K562 (cell line): ENCODE data around the gene MPZL3. TPM values are rescaled to one million over a fixed set of nuclear protein-coding genes. Genes with fewer than 3 reads are reported as not detected.

Experiments
- ATAC-seq: fragments of 200-7000 bp; cut with Tn5 transposase; 3 replicates; pipeline ENCODE4 v1.9.1; 2020; ENCODE audit warnings: moderate library complexity
- BruUV-seq: library from RNA; stranded (reverse); fragments of 400-500 nt; replicated peaks from 2 replicates; lab custom pipeline; 2021; lab: Mats Ljungman, UMichigan
- CTCF ChIA-PET: fragments of 300-600 bp; formaldehyde crosslinking; extraction: SDS; loops from one replicate; lab custom pipeline; 2021; ENCODE audit warnings: low intra/inter-chr PET ratio; lab: Yijun Ruan, JAX
- POLR2A ChIA-PET: fragments of 300-600, 350-650 bp; sonication (Branson Sonifier 250); formaldehyde crosslinking; extraction: SDS; loops from one replicate; lab custom pipeline; 2021; ENCODE audit warnings: antibody characterized with exemption, inconsistent platforms; lab: Yijun Ruan, JAX
- DNase-seq, 4 experiments: peaks; one replicate each; pipeline versions ENCODE4 v3.0.0 to v3.0.0-alpha.2; 2011 to 2018; ENCODE audit warnings: low spot score in 3 of 4, mixed read lengths in 3 of 4; ENCODE audit errors: extremely low read depth in 1 of 4
- FAIRE-seq: peaks from 2 replicates; lab custom pipeline; 2011; peaks lifted over from hg19 to GRCh38; lab: Jason Lieb, UNC
- H2AFZ ChIP-seq: 2 replicates; pipeline ENCODE4 v1.6.0; 2011; ENCODE audit warnings: low read depth, low read length, control low read depth, inconsistent platforms
- H3K27ac ChIP-seq: fragments of 200-600 bp; 3 replicates; pipeline ENCODE4 v1.8.0; 2011; ENCODE audit warnings: low read depth, mild to moderate bottlenecking, control low read depth, inconsistent platforms, low read length, moderate library complexity, mixed read lengths; ENCODE audit errors: extremely low read depth
- H3K27me3 ChIP-seq, 2 experiments: fragments of 300-600 bp in 1 of 2; 2 replicates in 1 of 2; 3 replicates in 1 of 2; pipeline versions ENCODE4 v1.6.0 to v1.8.0; 2011; ENCODE audit warnings: inconsistent platforms in 2 of 2, low read length in 2 of 2, mild to moderate bottlenecking in 1 of 2, mixed read lengths in 1 of 2, moderate library complexity in 1 of 2; ENCODE audit not compliant: control insufficient read depth in 2 of 2, insufficient read depth in 2 of 2
- H3K36me3 ChIP-seq: fragments of 300-600 bp; 3 replicates; pipeline ENCODE4 v1.8.0; 2011; ENCODE audit warnings: mild to moderate bottlenecking, low read length, inconsistent platforms; ENCODE audit not compliant: control insufficient read depth, insufficient read depth
- H3K4me1 ChIP-seq, 2 experiments: fragments of 200-600 bp in 1 of 2; replicated peaks in 1 of 2; 2 replicates in 1 of 2; 3 replicates in 1 of 2; pipeline versions ENCODE4 v1.5.1 to v1.8.0; 2011; ENCODE audit warnings: inconsistent platforms in 2 of 2, low read length in 2 of 2, mild to moderate bottlenecking in 1 of 2, mixed read lengths in 1 of 2, moderate library complexity in 1 of 2; ENCODE audit not compliant: control insufficient read depth in 2 of 2, insufficient read depth in 2 of 2
- H3K4me2 ChIP-seq: 2 replicates; pipeline ENCODE4 v1.6.1; 2011; ENCODE audit warnings: low read length, control low read depth, inconsistent platforms, mixed read lengths; ENCODE audit not compliant: insufficient read depth
- H3K4me3 ChIP-seq: fragments of 200-600 bp; sonication (generic), shearing (Covaris generic); 2 replicates; pipeline ENCODE4 v1.5.1; 2016; ENCODE audit warnings: control low read depth, inconsistent platforms
- H3K79me2 ChIP-seq: fragments of 200-600 bp; 3 replicates; pipeline ENCODE4 v1.8.0; 2011; ENCODE audit warnings: low read length, inconsistent platforms; ENCODE audit not compliant: control insufficient read depth, insufficient read depth
- H3K9ac ChIP-seq, 2 experiments: 2 replicates each; pipeline versions ENCODE4 v1.6.0 to v1.6.1; 2011; ENCODE audit warnings: low read depth in 2 of 2, low read length in 2 of 2, control low read depth in 1 of 2, inconsistent platforms in 1 of 2, mild to moderate bottlenecking in 1 of 2, mixed read lengths in 1 of 2; ENCODE audit not compliant: insufficient read depth in 1 of 2
- H3K9me1 ChIP-seq: one replicate; pipeline ENCODE4 v1.6.0; 2011; ENCODE audit warnings: inconsistent platforms, mild to moderate bottlenecking, low read length, moderate library complexity; ENCODE audit not compliant: control insufficient read depth, insufficient read depth
- H3K9me3 ChIP-seq: replicated peaks from 2 replicates; pipeline ENCODE4 v1.5.1; 2011; ENCODE audit warnings: low read depth, low read length, inconsistent platforms; ENCODE audit not compliant: control insufficient read depth, insufficient read depth
- H4K20me1 ChIP-seq: replicated peaks from 2 replicates; pipeline ENCODE4 v1.6.1; 2011; ENCODE audit warnings: low read length, inconsistent platforms, mixed read lengths; ENCODE audit not compliant: control insufficient read depth, insufficient read depth
- ZNF318 ChIP-seq, 2 experiments: fragments of 450-650 bp; IDR thresholded peaks; 2 replicates each; pipeline ENCODE4 v1.6.1; 2016; ENCODE audit warnings: mild to moderate bottlenecking in 2 of 2, borderline replicate concordance in 1 of 2, low read depth in 1 of 2, moderate library complexity in 1 of 2
- WGBS: fragments of 100-300 bp; shearing (Covaris generic); methylation state at CpG from one replicate; pipeline ENCODE4 v1.1.6; 2016; ENCODE audit warnings: low coverage, mixed read lengths; ENCODE audit not compliant: insufficient coverage; ENCODE audit errors: missing lambda C conversion rate; 5-methylcytosine and 5-hydroxymethylcytosine counted together
- in situ Hi-C: fragments of 300-500 bp; cut with MboI; formaldehyde crosslinking; loops from 4 replicates; pipeline ENCODE4 v1.15.0; 2018; ENCODE audit warnings: inconsistent platforms, mixed read lengths
- intact Hi-C: fragments of 100-400 bp; cut with micrococcal nuclease; formaldehyde crosslinking; loops from 2 replicates; pipeline ENCODE4 v1.14.2; 2022
- polyA plus RNA-seq, 8 experiments: library from polyadenylated mRNA; depleted of rRNA in 4 of 8; stranded (reverse) in 5 of 8; unstranded in 3 of 8; fragments of >200 nt; fragmentation: Nextera tagmentation in 2 of 8; fragmentation: Illumina TruSeq in 1 of 8; extraction: Ambion mirVana in 2 of 8; extraction: Trizol in 1 of 8; gene quantifications; 2 replicates each; pipeline versions ENCODE4 v1.2.1 to v1.2.3, GENCODE V29; 2011 to 2014; ENCODE audit warnings: inconsistent platforms in 1 of 8, missing spikeins in 1 of 8
- total RNA-seq, 7 experiments: library from RNA; depleted of rRNA in 6 of 7; stranded (reverse); fragments of >200 nt in 6 of 7; fragmentation: Illumina TruSeq in 2 of 7; extraction: Trizol in 2 of 7; gene quantifications; 2 replicates each; pipeline versions ENCODE4 v1.2.1 to v1.2.3, GENCODE V29; 2011 to 2021; ENCODE audit warnings: low replicate concordance in 1 of 7

The MPZL3 gene
- total and polyA plus RNA-seq, 9 of the 15 experiments (the other 6 are each of a cell fraction or from before 2014, with no cell fraction given): 0.97 to 2.9 (median 1.6) TPM

- no peak for TF ChIP-seq ZNF318 (IDR thresholded peaks at IDR 0.05; ENCODE audit: borderline replicate concordance in 1 of 2, low read depth in 1 of 2)
Observed at GRCh38 chr11:118221419-118221818, 30.7 kb downstream of the MPZL3 start (continued).

GRCh38 chr11:118219732-118220131 is 32.4 kb downstream of the MPZL3 start:
- POLR2A ChIA-PET: interaction anchor here (0.8 kb wide), 1 partner anchor 17 kb away, joined by 3 read pairs; no protein-coding TSS in a partner anchor
- Histone ChIP-seq H3K4me2 (no peak overlapping the region), H3K9ac (no peak overlapping the region), H3K27ac (no peak overlapping the region), H2AFZ (no peak overlapping the region), H3K4me1 (no peaks in the 10 kb centered on the region), H3K27me3 (peaks cover 9 to 34% of the 10 kb centered on the region in 2 experiments), H3K9me1 (no peaks in the 10 kb centered on the region), H3K36me3 (no peaks in the 10 kb centered on the region), H3K4me3 (no peak overlapping the region), H4K20me1 (no peaks in the 10 kb centered on the region), H3K79me2 (no peaks in the 10 kb centered on the region), H3K9me3 (no peaks in the 10 kb centered on the region)
- ATAC-seq (no peak), DNase-seq (no peak), FAIRE-seq (no peak)
- CTCF ChIA-PET: no interaction called here
- BruUV-seq: no TSS peak
- no CpG with 5 or more reads among the region's 1 CpG for WGBS
- in situ Hi-C loops (no loop called here), intact Hi-C loops (no loop called here)
